Stimulated activated effector memory CD8-positive, alpha-beta T cell treated with anti-CD3 and anti-CD28 coated beads, Interleukin-12 subunit alpha, Interleukin-12 subunit beta, amount 100 ng/mL, for 72 hours (primary cell): Measurements from ENCODE around the gene CMTM3.
"Not testable (repeated sequence)": the region's sequence is repeated elsewhere in the genome, so short reads cannot be mapped to it uniquely, and the experiment has no call there.

ENCODE experiments used
- ATAC-seq: fragments of 150-1000 bp; cut with Tn5 transposase; 2 replicates; pipeline ENCODE4 v1.10.0; 2021
- DNase-seq, 2 donors: peaks; one replicate each; pipeline ENCODE4 v3.0.0; 2021 to 2022; ENCODE audit warnings: low spot score in 2 of 2
- H3K27ac Mint-ChIP-seq: one replicate; pipeline ENCODE4 v1.8.0; 2022; ENCODE audit warnings: mild to moderate bottlenecking, mixed read lengths
- H3K36me3 Mint-ChIP-seq: one replicate; pipeline ENCODE4 v1.8.0; 2022; ENCODE audit warnings: mild to moderate bottlenecking, mixed read lengths
- H3K4me1 Mint-ChIP-seq: one replicate; pipeline ENCODE4 v1.8.0; 2022; ENCODE audit warnings: mixed read lengths
- H3K4me3 Mint-ChIP-seq: one replicate; pipeline ENCODE4 v1.8.0; 2022; ENCODE audit warnings: mild to moderate bottlenecking, mixed read lengths
- H3K9me3 Mint-ChIP-seq: one replicate; pipeline ENCODE4 v1.8.0; 2022; ENCODE audit warnings: mixed read lengths

The CMTM3 gene

GRCh38 chr16:66614161-66614802 is 9.8 kb downstream of the CMTM3 start:
- Mint-ChIP-seq H3K4me3 (no peak overlapping the region), H3K36me3 (peaks cover 48% of the 10 kb centered on the region), H3K4me1 (peaks cover 7% of the 10 kb centered on the region), H3K27ac (no peak overlapping the region), H3K9me3 (no peaks in the 10 kb centered on the region)
- DNase-seq (no peak), ATAC-seq (no peak)

GRCh38 chr16:66616169-66616568 is 11.7 kb downstream of the CMTM3 start:
- Mint-ChIP-seq H3K9me3 (no peaks in the 10 kb centered on the region), H3K27ac (no peak overlapping the region), H3K4me3 (no peak overlapping the region), H3K36me3 (peaks cover 30% of the 10 kb centered on the region), H3K4me1 (no peaks in the 10 kb centered on the region)
- no peak for ATAC-seq
- DNase-seq = no peak

DNA sequence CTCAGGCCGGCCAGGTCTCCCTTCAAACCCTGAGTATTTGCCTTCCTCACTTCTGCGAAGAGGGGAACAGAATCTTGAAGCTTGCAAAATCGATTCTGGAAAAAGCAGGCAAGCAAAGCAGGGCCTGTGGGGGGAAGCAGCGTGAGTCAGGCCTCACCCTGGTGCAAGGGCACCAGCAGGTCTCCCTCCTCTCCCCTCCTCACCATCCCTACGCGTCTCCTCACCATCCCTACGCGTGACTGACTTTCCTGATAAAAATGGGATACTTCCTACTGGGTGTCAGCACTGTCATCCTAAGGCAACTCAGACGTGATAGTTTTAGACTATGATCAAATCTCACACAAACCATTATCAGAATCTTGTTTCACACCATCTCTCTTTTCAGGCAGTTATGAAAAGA is 12.1 kb downstream of the CMTM3 start:
- no peak overlapping the region for H3K27ac Mint-ChIP-seq
- ATAC-seq (no peak), DNase-seq (no peak)
- no peaks in the 10 kb centered on the region for H3K9me3 Mint-ChIP-seq
- no peak overlapping the region for H3K4me3 Mint-ChIP-seq
- no peaks in the 10 kb centered on the region for H3K4me1 Mint-ChIP-seq
- H3K36me3 Mint-ChIP-seq = peaks cover 25% of the 10 kb centered on the region

- Mint-ChIP-seq H3K4me1 (no peaks in the 10 kb centered on the region), H3K36me3 (peaks cover 21% of the 10 kb centered on the region), H3K27ac (no peak overlapping the region), H3K9me3 (no peaks in the 10 kb centered on the region), H3K4me3 (no peak overlapping the region)
- DNase-seq (no peak), ATAC-seq (no peak)
Observed at GRCh38 chr16:66617010-66617434, 12.5 kb downstream of the CMTM3 start.

DNA sequence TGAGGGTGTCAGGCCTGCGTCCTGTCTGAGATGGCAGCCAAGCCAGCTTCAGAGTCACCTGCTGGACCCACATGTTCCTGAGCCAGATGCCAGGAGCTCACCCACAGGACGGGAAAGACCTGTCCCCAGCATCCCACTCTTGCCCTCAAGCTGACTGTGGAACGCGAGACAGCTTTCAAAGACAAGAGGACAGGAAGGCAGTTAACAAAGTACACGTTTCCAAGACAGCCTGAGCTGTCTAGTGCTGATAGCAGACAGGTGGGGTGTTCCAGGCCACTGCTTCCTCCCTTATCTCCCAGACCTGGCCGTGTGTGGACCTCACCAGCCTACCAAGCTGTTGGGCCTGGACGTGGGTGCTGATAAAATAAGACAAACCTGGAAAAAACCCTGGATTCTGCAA is 13.2 kb downstream of the CMTM3 start:
- ATAC-seq (no peak), DNase-seq (no peak)
- Mint-ChIP-seq H3K9me3 (no peaks in the 10 kb centered on the region), H3K36me3 (peaks cover 14% of the 10 kb centered on the region), H3K4me1 (no peaks in the 10 kb centered on the region), H3K4me3 (no peak overlapping the region), H3K27ac (peak overlapping the region; percentile 69)

- DNase-seq = no peak
- Mint-ChIP-seq H3K9me3 (no peaks in the 10 kb centered on the region), H3K27ac (no peak overlapping the region), H3K4me1 (no peaks in the 10 kb centered on the region), H3K36me3 (peaks cover 6% of the 10 kb centered on the region), H3K4me3 (no peak overlapping the region)
- ATAC-seq = peak; percentile 74
Observed at GRCh38 chr16:66618588-66619375, 14.3 kb downstream of the CMTM3 start.

- Mint-ChIP-seq H3K4me3 (no peak overlapping the region), H3K36me3 (no peaks in the 10 kb centered on the region), H3K27ac (no peak overlapping the region), H3K9me3 (no peaks in the 10 kb centered on the region), H3K4me1 (no peaks in the 10 kb centered on the region)
- DNase-seq (no peak), ATAC-seq (no peak)
Observed at GRCh38 chr16:66619534-66620428, 15.3 kb downstream of the CMTM3 start.

- Mint-ChIP-seq H3K4me1 (no peaks in the 10 kb centered on the region), H3K36me3 (no peaks in the 10 kb centered on the region), H3K27ac (no peak overlapping the region), H3K9me3 (no peaks in the 10 kb centered on the region), H3K4me3 (no peak overlapping the region)
- DNase-seq = no peak
- no peak for ATAC-seq
Observed at GRCh38 chr16:66620429-66620795, 15.9 kb downstream of the CMTM3 start.

GRCh38 chr16:66621973-66622372 is 17.5 kb downstream of the CMTM3 start:
- Mint-ChIP-seq H3K27ac (no peak overlapping the region), H3K36me3 (no peaks in the 10 kb centered on the region), H3K4me3 (no peak overlapping the region), H3K4me1 (no peaks in the 10 kb centered on the region), H3K9me3 (no peaks in the 10 kb centered on the region)
- no peak for ATAC-seq
- DNase-seq = no peak

DNA sequence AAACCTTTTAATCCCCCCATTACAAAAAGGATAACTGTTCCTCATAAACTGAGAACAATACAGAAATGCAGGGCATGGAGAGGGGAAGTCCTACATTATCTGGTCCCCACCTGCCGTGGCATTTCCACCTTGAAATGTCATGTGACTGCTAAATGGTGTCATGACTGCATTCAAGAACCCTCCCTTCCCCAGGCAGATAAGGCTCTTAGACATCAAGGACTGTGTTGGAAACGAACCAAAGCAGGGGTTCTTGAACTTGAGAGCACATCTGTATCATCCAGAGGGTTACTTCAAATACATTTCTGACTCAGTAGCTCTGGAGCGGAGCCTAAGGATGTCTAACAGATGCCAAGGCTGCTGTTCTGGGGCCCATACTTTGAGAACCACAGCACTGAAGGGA is 18.4 kb downstream of the CMTM3 start:
- DNase-seq (no peak), ATAC-seq (no peak)
- Mint-ChIP-seq H3K9me3 (no peaks in the 10 kb centered on the region), H3K4me1 (no peaks in the 10 kb centered on the region), H3K36me3 (no peaks in the 10 kb centered on the region), H3K27ac (no peak overlapping the region), H3K4me3 (no peak overlapping the region)

DNA sequence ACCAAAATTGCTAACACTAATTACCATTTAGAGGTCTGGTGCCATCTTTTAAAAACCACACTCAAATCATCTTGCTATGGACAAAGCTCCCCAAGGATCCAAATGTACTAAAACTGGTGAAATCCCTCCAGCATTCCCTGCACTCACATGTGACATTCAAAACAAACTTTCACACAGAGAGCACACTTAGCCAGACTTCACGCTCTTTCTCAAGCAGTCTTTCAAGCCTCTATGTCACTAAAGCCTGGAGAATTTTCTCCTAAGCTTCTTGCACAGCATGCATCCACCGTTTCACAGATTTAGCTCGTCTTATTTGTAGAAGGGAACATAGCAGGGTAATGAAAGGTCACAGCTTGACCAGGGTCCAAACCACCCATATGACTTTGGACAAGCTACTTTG is 19.3 kb downstream of the CMTM3 start:
- no peak overlapping the region for H3K27ac Mint-ChIP-seq
- H3K4me3 Mint-ChIP-seq = no peak overlapping the region
- ATAC-seq (no peak), DNase-seq (no peak)
- H3K9me3 Mint-ChIP-seq = no peaks in the 10 kb centered on the region
- no peaks in the 10 kb centered on the region for H3K36me3 Mint-ChIP-seq
- no peaks in the 10 kb centered on the region for H3K4me1 Mint-ChIP-seq

GRCh38 chr16:66627611-66628378 is 23.3 kb downstream of the CMTM3 start:
- not testable (repeated sequence) for H3K4me1 Mint-ChIP-seq, DNase-seq, H3K9me3 Mint-ChIP-seq, ATAC-seq, H3K36me3 Mint-ChIP-seq, H3K27ac Mint-ChIP-seq, H3K4me3 Mint-ChIP-seq

- Mint-ChIP-seq H3K4me3 (no peak overlapping the region), H3K9me3 (no peaks in the 10 kb centered on the region), H3K36me3 (no peaks in the 10 kb centered on the region), H3K4me1 (no peaks in the 10 kb centered on the region), H3K27ac (no peak overlapping the region)
- peak; percentile 59 for ATAC-seq
- no peak for DNase-seq
Observed at GRCh38 chr16:66629856-66630255, 25.4 kb downstream of the CMTM3 start.

DNA sequence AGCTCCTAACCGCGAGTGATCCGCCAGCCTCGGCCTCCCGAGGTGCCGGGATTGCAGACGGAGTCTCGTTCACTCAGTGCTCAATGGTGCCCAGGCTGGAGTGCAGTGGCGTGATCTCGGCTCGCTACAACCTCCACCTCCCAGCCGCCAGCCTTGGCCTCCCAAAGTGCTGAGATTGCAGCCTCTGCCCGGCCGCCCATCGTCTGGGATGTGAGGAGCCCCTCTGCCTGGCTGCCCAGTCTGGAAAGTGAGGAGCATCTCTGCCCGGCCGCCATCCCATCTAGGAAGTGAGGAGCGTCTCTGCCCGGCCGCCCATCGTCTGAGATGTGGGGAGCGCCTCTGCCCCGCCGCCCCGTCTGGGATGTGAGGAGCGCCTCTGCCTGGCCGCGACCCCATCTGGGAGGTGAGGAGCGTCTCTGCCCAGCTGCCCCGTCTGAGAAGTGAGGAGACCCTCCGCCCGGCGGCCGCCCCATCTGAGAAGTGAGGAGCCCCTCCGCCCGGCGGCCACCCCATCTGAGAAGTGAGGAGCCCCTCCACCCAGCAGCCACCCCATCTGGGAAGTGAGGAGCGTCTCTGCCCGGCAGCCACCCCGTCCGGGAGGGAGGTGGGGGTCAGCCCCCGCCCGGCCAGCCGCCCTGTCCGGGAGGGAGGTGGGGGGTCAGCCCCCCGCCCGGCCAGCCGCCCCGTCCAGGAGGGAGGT is 26.2 kb downstream of the CMTM3 start:
- DNase-seq, H3K4me1 Mint-ChIP-seq, H3K4me3 Mint-ChIP-seq, ATAC-seq, H3K9me3 Mint-ChIP-seq, H3K36me3 Mint-ChIP-seq, H3K27ac Mint-ChIP-seq: not testable (repeated sequence)
